Measurements from ENCODE around the gene GID8.

The GID8 gene

GRCh38 chr20:62991196-62991807 lies 53.4 kb downstream of the GID8 start:
- no peak for DNase-seq

GRCh38 chr20:62991863-62992262 lies 53.9 kb downstream of the GID8 start:
- DNase-seq, result no peak

GRCh38 chr20:62993856-62994494 lies 56.0 kb downstream of the GID8 start:
- DNase-seq, result no peak

- no peak for DNase-seq
These were observed 56.9 kb downstream of the GID8 start for GRCh38 chr20:62994869-62995281.

- no peak for DNase-seq
These were observed 57.5 kb downstream of the GID8 start for GRCh38 chr20:62995481-62995880.

- no peak for DNase-seq
These were observed 58.1 kb downstream of the GID8 start for GRCh38 chr20:62995898-62996595.

- no peak for DNase-seq
These were observed 58.6 kb downstream of the GID8 start for GRCh38 chr20:62996596-62996982.

DNA sequence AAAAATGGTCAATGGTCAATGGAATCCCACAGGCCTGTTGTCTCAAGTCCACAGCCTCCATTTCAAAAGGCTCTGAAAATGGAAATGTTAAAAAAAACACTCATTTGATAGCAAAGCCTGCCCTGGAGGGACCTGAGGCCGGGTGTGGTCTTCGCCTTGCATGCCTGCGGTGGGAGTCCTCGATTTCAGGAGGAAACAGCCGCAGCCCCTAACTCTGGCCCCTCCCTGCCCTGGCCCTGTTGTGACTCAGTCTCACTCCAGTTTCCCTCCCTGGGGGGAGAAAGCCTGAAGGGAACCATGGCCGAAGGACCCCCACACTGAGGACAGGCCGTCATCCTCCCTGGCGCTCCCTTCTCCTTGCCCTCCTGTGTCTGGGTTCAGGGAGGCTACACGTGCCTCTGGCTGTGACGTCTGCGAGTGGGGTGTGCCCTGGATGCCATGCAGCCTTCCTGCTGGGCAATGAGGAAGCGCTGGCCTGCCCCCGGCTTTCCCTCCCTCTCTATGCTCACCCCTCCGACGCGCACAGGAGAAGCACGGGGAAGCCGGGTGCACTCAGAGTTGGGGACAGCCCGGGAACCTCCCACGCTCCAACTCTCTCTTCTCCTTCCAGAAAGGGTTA lies 59.6 kb downstream of the GID8 start:
- no peak for DNase-seq
